GM12878 (cell line): ENCODE results near the gene TCF25. TPM values are rescaled to one million over a fixed set of nuclear protein-coding genes. Genes with fewer than 3 reads are reported as not detected.
"Not testable (repeated sequence)": the region's sequence is repeated elsewhere in the genome, so short reads cannot be mapped to it uniquely, and the experiment has no call there.

Experiments used
- ATAC-seq: fragments of 200-7000 bp; cut with Tn5 transposase; 3 replicates; pipeline ENCODE4 v1.9.1; 2020; ENCODE audit warnings: mild to moderate bottlenecking, moderate library complexity
- BruUV-seq: library from RNA; stranded (reverse); fragments of 400-500 nt; replicated peaks from 2 replicates; lab custom pipeline; 2021; lab: Mats Ljungman, UMichigan
- CTCF ChIA-PET: fragments of 300-600 bp; sonication (Branson Sonifier 250); formaldehyde crosslinking; extraction: SDS; loops from one replicate; lab custom pipeline; 2021; ENCODE audit warnings: inconsistent platforms; lab: Yijun Ruan, JAX
- POLR2A ChIA-PET: fragments of 350-600 bp; formaldehyde crosslinking; extraction: SDS; loops from one replicate; lab custom pipeline; 2021; ENCODE audit warnings: inconsistent platforms; lab: Charles Lee
- RAD21 ChIA-PET: fragments of 300-600 bp; sonication (Branson Sonifier 250); formaldehyde crosslinking; loops from one replicate; lab custom pipeline; 2023; ENCODE audit warnings: antibody characterized with exemption; ENCODE audit not compliant: unreplicated experiment; lab: Charles Lee
- SMC1A ChIA-PET: fragments of 300-600 bp; sonication (Branson Sonifier 250); formaldehyde crosslinking; loops from one replicate; lab custom pipeline; 2023; ENCODE audit not compliant: unreplicated experiment, uncharacterized antibody; lab: Charles Lee
- DNase-seq: peaks from one replicate; pipeline ENCODE4 v3.0.0-alpha.2; 2011; ENCODE audit warnings: low read depth, low spot score
- FAIRE-seq: peaks from 3 replicates; lab custom pipeline; 2011; peaks lifted over from hg19 to GRCh38; lab: Jason Lieb, UNC
- H2AFZ ChIP-seq: 2 replicates; pipeline ENCODE4 v1.6.0; 2011; ENCODE audit warnings: low read depth, low read length, control low read depth; ENCODE audit not compliant: control insufficient read depth
- H3K27ac ChIP-seq: 2 replicates; pipeline ENCODE4 v1.5.1; 2011; ENCODE audit warnings: control low read depth; ENCODE audit not compliant: control insufficient read depth, insufficient read depth
- H3K27me3 ChIP-seq, 2 experiments: replicated peaks in 1 of 2; 2 replicates each; pipeline versions ENCODE4 v1.6.0 to v1.6.1; 2011; ENCODE audit warnings: low read length in 1 of 2; ENCODE audit not compliant: control insufficient read depth in 2 of 2, insufficient read depth in 2 of 2
- H3K36me3 ChIP-seq, 2 experiments: 2 replicates each; pipeline ENCODE4 v1.5.1; 2011; ENCODE audit warnings: low read length in 1 of 2; ENCODE audit not compliant: control insufficient read depth in 2 of 2, insufficient read depth in 2 of 2
- H3K4me1 ChIP-seq: 2 replicates; pipeline ENCODE4 v1.6.1; 2011; ENCODE audit warnings: mild to moderate bottlenecking, low read length, moderate library complexity, mixed read lengths; ENCODE audit not compliant: control insufficient read depth, insufficient read depth
- H3K4me2 ChIP-seq: 2 replicates; pipeline ENCODE4 v1.6.0; 2011; ENCODE audit warnings: control low read depth; ENCODE audit not compliant: control insufficient read depth, insufficient read depth
- H3K4me3 ChIP-seq: fragments of 200-600 bp; sonication (generic); 2 replicates; pipeline ENCODE4 v1.5.1; 2016
- H3K79me2 ChIP-seq: 2 replicates; pipeline ENCODE4 v1.6.0; 2011; ENCODE audit warnings: low read length; ENCODE audit not compliant: control insufficient read depth, insufficient read depth
- H3K9ac ChIP-seq: 2 replicates; pipeline ENCODE4 v1.8.0; 2011; ENCODE audit warnings: low read length, control low read depth, mixed read lengths; ENCODE audit not compliant: control insufficient read depth, insufficient read depth
- H3K9me3 ChIP-seq: replicated peaks from 3 replicates; pipeline ENCODE4 v1.5.1; 2011; ENCODE audit warnings: mild to moderate bottlenecking, low read length; ENCODE audit not compliant: control insufficient read depth, insufficient read depth
- H4K20me1 ChIP-seq: 2 replicates; pipeline ENCODE4 v1.6.0; 2011; ENCODE audit not compliant: control insufficient read depth, insufficient read depth
- WGBS: methylation state at CpG from one replicate; pipeline ENCODE4 v1.1.6; 2016; ENCODE audit warnings: low lambda C conversion rate; ENCODE audit not compliant: insufficient replicate concordance, insufficient coverage; ENCODE audit errors: missing lambda C conversion rate; 5-methylcytosine and 5-hydroxymethylcytosine counted together
- in situ Hi-C: fragments of 300-500 bp; cut with MboI; formaldehyde crosslinking; loops from 9 replicates; pipeline ENCODE4 v1.14.3; 2018; ENCODE audit warnings: mixed read lengths
- intact Hi-C: fragments of 100-400 bp; cut with micrococcal nuclease; formaldehyde crosslinking; loops from one replicate; pipeline ENCODE4 v1.14.2; 2022; ENCODE audit not compliant: unreplicated experiment
- polyA plus RNA-seq, 11 experiments: library from polyadenylated mRNA; depleted of rRNA in 4 of 11; unstranded in 6 of 11; stranded (reverse) in 5 of 11; fragments of >200 nt; fragmentation: Nextera tagmentation in 4 of 11; fragmentation: Illumina TruSeq in 1 of 11; extraction: Ambion mirVana in 4 of 11; extraction: Trizol in 1 of 11; gene quantifications; 1 replicate in 1 of 11; 2 replicates in 10 of 11; pipeline versions ENCODE4 v1.2.1 to v1.2.3, GENCODE V29; 2011 to 2016; ENCODE audit warnings: inconsistent platforms in 2 of 11, missing spikeins in 2 of 11, low read depth in 1 of 11
- total RNA-seq, 4 experiments: library from RNA; depleted of rRNA in 3 of 4; stranded (reverse); fragments of >200 nt in 3 of 4; fragmentation: Illumina TruSeq in 1 of 4; extraction: Trizol in 1 of 4; gene quantifications; 2 replicates each; pipeline versions ENCODE4 v1.2.1 to v1.2.3, GENCODE V29; 2013 to 2021

Gene TCF25
- total and polyA plus RNA-seq, 10 of the 15 experiments (the other 5 are each of a cell fraction or from before 2014, with no cell fraction given), result 8.4 to 130 (median 89.4) TPM

- H3K27ac ChIP-seq, POLR2A ChIA-PET, H3K4me3 ChIP-seq, ATAC-seq, H3K27me3 ChIP-seq, DNase-seq, H3K36me3 ChIP-seq, H2AFZ ChIP-seq, H3K9me3 ChIP-seq, intact Hi-C loops, H4K20me1 ChIP-seq, H3K9ac ChIP-seq, FAIRE-seq, RAD21 ChIA-PET, SMC1A ChIA-PET, CTCF ChIA-PET, H3K4me1 ChIP-seq, BruUV-seq, H3K79me2 ChIP-seq, H3K4me2 ChIP-seq, in situ Hi-C loops: not testable (repeated sequence)
- WGBS, result 90% methylated on average over 42 of the region's 42 CpGs
These were observed 38.5 kb upstream of the TCF25 start for GRCh38 chr16:89834813-89835363.

DNA sequence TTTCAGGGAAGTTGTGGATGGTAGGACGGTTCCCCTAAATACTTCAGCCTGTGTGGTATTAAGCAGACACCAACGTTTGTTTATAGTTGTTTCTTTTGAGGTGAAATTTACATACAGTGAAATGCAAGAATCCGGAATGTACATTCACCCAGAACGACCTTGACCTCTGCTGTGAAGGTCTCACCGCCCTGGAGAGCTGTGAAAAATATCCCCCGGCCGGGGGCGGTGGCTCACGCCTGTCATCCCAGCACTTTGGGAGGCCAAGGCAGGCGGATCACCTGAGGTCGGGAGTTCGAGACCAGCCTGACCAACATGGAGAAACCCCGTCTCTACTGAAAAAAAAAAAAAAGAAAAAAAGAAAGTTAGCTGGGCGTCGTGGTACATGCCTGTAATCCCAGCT, 36.9 kb upstream of the TCF25 start:
- H4K20me1 ChIP-seq, ATAC-seq, H3K9me3 ChIP-seq, H3K4me1 ChIP-seq, BruUV-seq, H3K9ac ChIP-seq, DNase-seq, SMC1A ChIA-PET, intact Hi-C loops, H3K4me2 ChIP-seq, RAD21 ChIA-PET, H3K27me3 ChIP-seq, H3K79me2 ChIP-seq, H2AFZ ChIP-seq, CTCF ChIA-PET, H3K27ac ChIP-seq, POLR2A ChIA-PET, H3K36me3 ChIP-seq, H3K4me3 ChIP-seq, in situ Hi-C loops: not testable (repeated sequence)
- 29% methylated on average over 15 of the region's 15 CpGs for WGBS
- FAIRE-seq, result peak; percentile 7
